GM19395 (cell line): ENCODE results near the gene GUCY1B1.
A peak's percentile ranks its signal among the peaks of the same experiment; 100 is the strongest.

Source experiments
- ATAC-seq: cut with Tn5 transposase; IDR thresholded peaks from one replicate; pipeline ENCODE4 v1.9.1; 2021; ENCODE audit warnings: mild to moderate bottlenecking, moderate library complexity; ENCODE audit not compliant: unreplicated experiment

Gene GUCY1B1

GRCh38 chr4:155758481-155759371, at the start of gene GUCY1B1:
Gene GUCY1B1, plus strand, starts transcription at chr4:155759021. Its CDS starts 120 bp downstream, at chr4:155759141.
- peak; percentile 98 for ATAC-seq

GRCh38 chr4:155709918-155710317, 48.9 kb upstream of the GUCY1B1 start:
- no peak for ATAC-seq

- no peak for ATAC-seq
Measured at GRCh38 chr4:155711556-155711955, 47.3 kb upstream of the GUCY1B1 start.

- ATAC-seq, result no peak
Measured at GRCh38 chr4:155712846-155713245, 46.0 kb upstream of the GUCY1B1 start.

GRCh38 chr4:155713911-155714310, 44.9 kb upstream of the GUCY1B1 start:
- ATAC-seq, result no peak

- no peak for ATAC-seq
Measured at GRCh38 chr4:155722336-155722735, 36.5 kb upstream of the GUCY1B1 start.

GRCh38 chr4:155722816-155723499, 35.9 kb upstream of the GUCY1B1 start:
- ATAC-seq, result no peak

GRCh38 chr4:155724731-155725130, 34.1 kb upstream of the GUCY1B1 start:
- no peak for ATAC-seq

- no peak for ATAC-seq
Measured at GRCh38 chr4:155734065-155734464, 24.8 kb upstream of the GUCY1B1 start.

- no peak for ATAC-seq
Measured at GRCh38 chr4:155734951-155735350, 23.9 kb upstream of the GUCY1B1 start.

- ATAC-seq, result no peak
Measured at GRCh38 chr4:155735496-155735895, 23.3 kb upstream of the GUCY1B1 start.

GRCh38 chr4:155738548-155738947, 20.3 kb upstream of the GUCY1B1 start:
- ATAC-seq, result no peak

GRCh38 chr4:155741546-155741945, 17.3 kb upstream of the GUCY1B1 start:
- no peak for ATAC-seq

GRCh38 chr4:155742310-155743015, 16.4 kb upstream of the GUCY1B1 start:
- no peak for ATAC-seq

- no peak for ATAC-seq
Measured at GRCh38 chr4:155745984-155746383, 12.8 kb upstream of the GUCY1B1 start.

- no peak for ATAC-seq
Measured at GRCh38 chr4:155748039-155748438, 10.8 kb upstream of the GUCY1B1 start.

GRCh38 chr4:155749041-155749440, 9.8 kb upstream of the GUCY1B1 start:
- ATAC-seq, result no peak

GRCh38 chr4:155751569-155751968, 7.3 kb upstream of the GUCY1B1 start:
- ATAC-seq, result no peak

GRCh38 chr4:155757745-155758265, 1.0 kb upstream of the GUCY1B1 start:
- no peak for ATAC-seq

GRCh38 chr4:155759372-155760252, 791 bp downstream of the GUCY1B1 start:
- peak; percentile 22 for ATAC-seq
